SJSA1 (cell line): ENCODE data around the gene HYOU1. TPM values are rescaled to one million over a fixed set of nuclear protein-coding genes. Genes with fewer than 3 reads are reported as not detected.
A peak's percentile ranks its signal among the peaks of the same experiment; 100 is the strongest.
"Not testable (repeated sequence)": the region's sequence is repeated elsewhere in the genome, so short reads cannot be mapped to it uniquely, and the experiment has no call there.

Source experiments
- DNase-seq, 2 experiments: peaks; one replicate each; pipeline ENCODE4 v3.0.0-alpha.2; 2015 to 2020; ENCODE audit warnings: low spot score in 2 of 2, low read depth in 1 of 2
- H3K27ac ChIP-seq: fragments of 250-450 bp; sonication (Bioruptor Pico); 2 replicates; pipeline ENCODE4 v1.5.1; 2020; ENCODE audit warnings: mild to moderate bottlenecking, moderate library complexity
- H3K27me3 ChIP-seq: fragments of 250-450 bp; sonication (Bioruptor Pico); replicated peaks from 2 replicates; pipeline ENCODE4 v1.5.1; 2020; ENCODE audit warnings: mild to moderate bottlenecking, moderate library complexity
- H3K36me3 ChIP-seq: fragments of 250-450 bp; sonication (Bioruptor Pico); 2 replicates; pipeline ENCODE4 v1.5.1; 2020; ENCODE audit warnings: mild to moderate bottlenecking
- H3K4me1 ChIP-seq: fragments of 250-450 bp; sonication (Bioruptor Pico); replicated peaks from 2 replicates; pipeline ENCODE4 v1.6.1; 2021; ENCODE audit warnings: mild to moderate bottlenecking
- H3K4me3 ChIP-seq: fragments of 250-450 bp; sonication (Bioruptor Pico); 2 replicates; pipeline ENCODE4 v1.5.1; 2020; ENCODE audit warnings: mild to moderate bottlenecking
- H3K9me3 ChIP-seq: fragments of 250-450 bp; sonication (Bioruptor Pico); replicated peaks from 2 replicates; pipeline ENCODE4 v1.5.1; 2020; ENCODE audit warnings: mild to moderate bottlenecking
- total RNA-seq: library from RNA; depleted of rRNA; stranded (reverse); fragments of >200 nt; shearing (Covaris generic); gene quantifications from 2 replicates; pipeline ENCODE4 v1.2.3, GENCODE V29; 2014

HYOU1 gene
- total RNA-seq, 1 experiment from 2014 or later = 124 TPM

- no peak overlapping the region for H3K27ac ChIP-seq
- no peaks in the 10 kb centered on the region for H3K4me1 ChIP-seq
- peaks cover 8% of the 10 kb centered on the region; the same call in 1 of the 2 replicates for H3K36me3 ChIP-seq
- H3K4me3 ChIP-seq = no peak overlapping the region
- H3K9me3 ChIP-seq = no peaks in the 10 kb centered on the region
- DNase-seq = no peak
- no peaks in the 10 kb centered on the region for H3K27me3 ChIP-seq
Measured at GRCh38 chr11:119042927-119043326, 14.1 kb downstream of the HYOU1 start.

- Histone ChIP-seq H3K4me1 (no peaks in the 10 kb centered on the region), H3K36me3 (peaks cover 4% of the 10 kb centered on the region; the same call in 1 of the 2 replicates), H3K27ac (no peak overlapping the region), H3K4me3 (no peak overlapping the region), H3K27me3 (no peaks in the 10 kb centered on the region), H3K9me3 (no peaks in the 10 kb centered on the region)
- no peak for DNase-seq
Measured at GRCh38 chr11:119041821-119042514, 15.0 kb downstream of the HYOU1 start.

GRCh38 chr11:119039471-119039870 lies 17.5 kb downstream of the HYOU1 start:
- not testable (repeated sequence) for DNase-seq, H3K4me3 ChIP-seq, H3K4me1 ChIP-seq, H3K27ac ChIP-seq, H3K27me3 ChIP-seq, H3K9me3 ChIP-seq, H3K36me3 ChIP-seq

GRCh38 chr11:119038884-119039283 lies 18.1 kb downstream of the HYOU1 start:
- H3K27me3 ChIP-seq = no peaks in the 10 kb centered on the region
- no peaks in the 10 kb centered on the region for H3K4me1 ChIP-seq
- no peak overlapping the region for H3K4me3 ChIP-seq
- H3K27ac ChIP-seq = no peak overlapping the region
- DNase-seq = no peak
- no peaks in the 10 kb centered on the region for H3K36me3 ChIP-seq
- H3K9me3 ChIP-seq = no peaks in the 10 kb centered on the region

GRCh38 chr11:119034813-119035212 lies 22.2 kb downstream of the HYOU1 start:
- DNase-seq = no peak
- no peaks in the 10 kb centered on the region for H3K27me3 ChIP-seq
- H3K4me1 ChIP-seq = peaks cover 6% of the 10 kb centered on the region
- no peaks in the 10 kb centered on the region for H3K36me3 ChIP-seq
- H3K4me3 ChIP-seq = no peak overlapping the region
- no peak overlapping the region for H3K27ac ChIP-seq
- no peaks in the 10 kb centered on the region for H3K9me3 ChIP-seq

- not testable (repeated sequence) for H3K9me3 ChIP-seq, H3K27ac ChIP-seq, H3K4me1 ChIP-seq, H3K36me3 ChIP-seq, H3K4me3 ChIP-seq, DNase-seq, H3K27me3 ChIP-seq
Measured at GRCh38 chr11:119033421-119033820, 23.6 kb downstream of the HYOU1 start.

GRCh38 chr11:119031912-119032280 lies 25.1 kb downstream of the HYOU1 start:
- Histone ChIP-seq H3K9me3 (no peaks in the 10 kb centered on the region), H3K27ac (no peak overlapping the region), H3K27me3 (no peaks in the 10 kb centered on the region), H3K4me3 (no peak overlapping the region), H3K36me3 (no peaks in the 10 kb centered on the region), H3K4me1 (peaks cover 6% of the 10 kb centered on the region)
- DNase-seq = no peak

- DNase-seq = peak; percentile 65 to 93
- Histone ChIP-seq H3K4me1 (peaks cover 6% of the 10 kb centered on the region), H3K4me3 (peak within 1 kb of the TSS; percentile 52), H3K9me3 (no peaks in the 10 kb centered on the region), H3K27me3 (no peaks in the 10 kb centered on the region), H3K36me3 (no peaks in the 10 kb centered on the region), H3K27ac (no peak within 1 kb of the TSS)
Measured at GRCh38 chr11:119030329-119031047, 26.5 kb downstream of the HYOU1 start, which contains the start of gene SLC37A4. Gene SLC37A4, minus strand, starts transcription at chr11:119030877.

GRCh38 chr11:119030029-119030328 lies 27.0 kb downstream of the HYOU1 start:
- DNase-seq = no peak
- no peaks in the 10 kb centered on the region for H3K9me3 ChIP-seq
- peaks cover under 1% of the 10 kb centered on the region; the same call in 1 of the 2 replicates for H3K36me3 ChIP-seq
- peaks cover 6% of the 10 kb centered on the region for H3K4me1 ChIP-seq
- no peaks in the 10 kb centered on the region for H3K27me3 ChIP-seq
- no peak overlapping the region for H3K27ac ChIP-seq
- H3K4me3 ChIP-seq = peak overlapping the region; percentile 52

GRCh38 chr11:119029340-119030028 lies 27.5 kb downstream of the HYOU1 start:
- Histone ChIP-seq H3K4me3 (no peak overlapping the region), H3K9me3 (no peaks in the 10 kb centered on the region), H3K27me3 (no peaks in the 10 kb centered on the region), H3K4me1 (peaks cover 6% of the 10 kb centered on the region), H3K36me3 (peaks cover 4% of the 10 kb centered on the region; the same call in 1 of the 2 replicates), H3K27ac (no peak overlapping the region)
- no peak for DNase-seq

- no peak overlapping the region for H3K4me3 ChIP-seq
- H3K4me1 ChIP-seq = peaks cover 6% of the 10 kb centered on the region
Measured at GRCh38 chr11:119029069-119029339, 28.0 kb downstream of the HYOU1 start.

GRCh38 chr11:119028346-119029068 lies 28.5 kb downstream of the HYOU1 start:
- Histone ChIP-seq H3K9me3 (no peaks in the 10 kb centered on the region), H3K27ac (no peak overlapping the region), H3K27me3 (no peaks in the 10 kb centered on the region), H3K4me3 (no peak overlapping the region), H3K4me1 (peaks cover 6% of the 10 kb centered on the region), H3K36me3 (peaks cover 4% of the 10 kb centered on the region; the same call in 1 of the 2 replicates)
- no peak for DNase-seq

More at GRCh38 chr11:119029069-119029339, 28.0 kb downstream of the HYOU1 start:
- H3K27ac ChIP-seq = no peak overlapping the region
- H3K27me3 ChIP-seq = no peaks in the 10 kb centered on the region
- peaks cover 4% of the 10 kb centered on the region; the same call in 1 of the 2 replicates for H3K36me3 ChIP-seq
- no peak for DNase-seq
- no peaks in the 10 kb centered on the region for H3K9me3 ChIP-seq

- no peaks in the 10 kb centered on the region for H3K27me3 ChIP-seq
- no peak overlapping the region for H3K4me3 ChIP-seq
- DNase-seq = no peak
- H3K36me3 ChIP-seq = peaks cover 7% of the 10 kb centered on the region; the same call in 1 of the 2 replicates
- H3K9me3 ChIP-seq = no peaks in the 10 kb centered on the region
- no peak overlapping the region for H3K27ac ChIP-seq
- H3K4me1 ChIP-seq = peaks cover 6% of the 10 kb centered on the region
Measured at GRCh38 chr11:119027561-119028345, 29.3 kb downstream of the HYOU1 start.
